ENCODE data around the gene CHIA.

- no peak for TF ChIP-seq CTCF (IDR thresholded peaks at IDR 0.05)
- no peak for TF ChIP-seq POLR2A (IDR thresholded peaks at IDR 0.05)
Measured at GRCh38 chr1:111309690-111310089, 19.0 kb downstream of the CHIA start.

Measured in tibial nerve (tissue), 3 donors.